NCI-H524 treated with DMSO at 0.1 percent for 48 hours (cell line): ENCODE measurements around the gene ZNF362.

Experiments
- DNase-seq: peaks from one replicate; lab custom pipeline; 2025; lab: John Stamatoyannopoulos, UW

Gene ZNF362

DNA sequence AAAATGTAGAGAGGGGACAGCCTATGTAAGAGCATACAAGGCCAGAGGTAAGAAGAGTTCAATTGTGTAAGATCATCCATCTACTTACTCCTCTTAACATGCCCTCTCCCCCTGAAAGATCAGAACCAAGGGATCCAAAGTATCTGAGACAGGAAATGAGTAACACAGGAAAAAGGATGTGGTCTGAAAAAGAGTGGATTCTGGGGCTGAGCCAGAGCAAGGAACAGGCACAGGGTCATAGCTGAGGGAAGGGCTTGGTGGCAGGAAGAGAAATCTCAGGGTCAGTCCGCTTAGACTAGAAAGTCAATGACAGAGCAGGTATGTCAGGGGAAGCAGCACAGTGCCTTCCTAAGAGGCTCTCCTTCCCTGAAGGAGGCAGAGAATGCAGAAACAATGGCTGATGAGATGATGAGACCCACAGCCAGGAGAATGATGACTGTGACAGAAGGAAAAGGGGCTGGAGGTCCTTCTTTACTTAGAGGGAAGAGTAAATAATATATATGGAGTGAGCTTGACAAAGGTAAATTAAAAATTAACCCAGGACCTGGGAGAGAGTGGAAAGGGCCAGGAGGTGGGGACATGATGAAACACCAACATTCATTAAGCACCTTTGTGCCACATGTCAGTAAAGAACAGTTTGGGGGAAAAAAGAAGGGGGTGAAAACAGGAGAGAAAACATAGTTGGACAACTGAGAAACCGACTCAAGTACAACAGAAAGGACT, 90.8 kb downstream of the ZNF362 start:
- DNase-seq: no peak

DNA sequence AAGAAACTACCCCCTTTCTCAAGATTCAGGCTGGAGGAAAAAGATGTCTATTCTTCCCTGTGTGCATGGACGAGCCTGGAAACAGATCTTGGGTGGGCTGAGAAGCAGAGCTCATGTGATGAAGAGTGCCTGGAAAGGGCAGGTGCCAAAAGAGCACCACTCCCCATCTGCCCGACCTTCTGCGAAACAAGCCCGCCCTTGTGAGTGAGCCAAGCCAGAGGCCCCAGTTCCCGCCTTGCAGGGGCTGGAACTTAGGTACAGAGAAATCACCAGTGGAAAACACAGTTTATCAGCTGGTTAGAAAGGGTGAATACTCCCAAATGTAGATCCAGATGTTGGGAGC, 91.3 kb downstream of the ZNF362 start:
- no peak for DNase-seq

DNA sequence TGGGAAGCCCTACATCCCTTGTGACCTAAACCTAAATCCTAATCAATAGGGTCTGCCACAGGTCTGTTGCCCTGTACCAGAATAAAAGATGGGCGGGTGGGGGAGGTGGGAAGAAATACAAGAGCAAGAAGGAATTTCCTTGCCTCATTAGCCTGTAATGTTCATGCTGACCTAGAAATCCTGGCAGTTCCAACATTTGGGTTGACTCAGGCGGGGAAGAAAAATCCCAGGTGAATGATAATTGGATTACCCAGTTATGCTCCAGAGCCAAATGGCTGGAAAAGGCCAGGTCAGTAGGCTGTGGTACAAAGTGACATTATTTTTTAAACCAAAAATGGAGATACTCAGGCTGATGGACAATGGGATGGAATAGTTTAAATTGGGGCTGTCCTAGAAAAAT, 91.9 kb downstream of the ZNF362 start:
- no peak for DNase-seq

DNA sequence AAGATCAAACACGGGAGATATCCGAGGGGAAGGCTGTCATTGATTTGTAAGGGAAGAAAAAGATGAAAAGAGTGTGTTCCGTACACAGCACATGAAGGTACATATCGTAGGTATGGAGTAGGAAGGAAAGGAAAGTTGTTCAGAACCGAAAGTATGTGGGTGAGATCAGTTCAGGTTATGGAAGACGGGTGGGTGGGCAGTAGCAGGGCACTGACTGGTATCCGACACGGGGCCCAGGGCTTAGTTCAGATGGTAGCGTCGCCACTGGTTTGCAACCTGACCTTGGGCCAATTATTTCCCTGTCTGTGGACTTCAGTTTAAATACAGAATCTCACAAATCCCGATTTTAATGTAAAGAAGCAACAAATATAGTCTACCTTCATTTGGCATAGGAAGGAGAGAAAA, 92.4 kb downstream of the ZNF362 start:
- DNase-seq: no peak

DNA sequence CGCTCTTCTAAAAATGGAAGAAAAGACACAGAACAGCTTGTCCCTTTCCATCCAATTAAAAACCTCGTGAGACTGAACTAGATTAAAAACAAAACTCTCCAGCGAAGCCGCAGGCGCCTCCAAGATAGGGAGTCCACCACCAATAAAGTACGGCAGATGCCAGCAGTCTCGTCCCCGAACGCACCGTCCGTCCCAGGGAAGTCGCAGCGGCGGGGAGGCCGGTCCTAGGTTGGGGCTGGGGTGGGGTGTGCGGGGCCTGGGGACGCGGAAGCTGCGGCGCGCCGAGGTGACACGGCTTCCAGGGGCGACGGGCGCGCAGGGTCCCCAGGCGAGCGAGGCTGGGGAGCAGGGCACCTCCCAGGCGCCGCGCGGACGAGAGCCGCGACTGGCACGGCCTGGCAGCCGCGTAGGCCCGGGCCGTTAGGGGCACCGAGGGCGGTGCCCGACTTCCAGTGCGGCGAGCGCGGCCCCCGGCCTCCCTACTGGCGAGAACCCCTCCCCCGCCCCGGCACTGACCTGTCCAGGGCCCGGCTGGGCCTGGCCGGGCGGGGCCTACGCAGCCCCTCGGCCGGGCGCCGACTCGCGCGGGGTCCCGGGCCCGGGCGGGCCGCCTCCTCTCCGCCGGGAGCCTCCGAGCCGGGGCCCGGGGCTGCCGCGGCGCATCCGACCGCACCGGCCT, 92.9 kb downstream of the ZNF362 start:
- no peak for DNase-seq

DNA sequence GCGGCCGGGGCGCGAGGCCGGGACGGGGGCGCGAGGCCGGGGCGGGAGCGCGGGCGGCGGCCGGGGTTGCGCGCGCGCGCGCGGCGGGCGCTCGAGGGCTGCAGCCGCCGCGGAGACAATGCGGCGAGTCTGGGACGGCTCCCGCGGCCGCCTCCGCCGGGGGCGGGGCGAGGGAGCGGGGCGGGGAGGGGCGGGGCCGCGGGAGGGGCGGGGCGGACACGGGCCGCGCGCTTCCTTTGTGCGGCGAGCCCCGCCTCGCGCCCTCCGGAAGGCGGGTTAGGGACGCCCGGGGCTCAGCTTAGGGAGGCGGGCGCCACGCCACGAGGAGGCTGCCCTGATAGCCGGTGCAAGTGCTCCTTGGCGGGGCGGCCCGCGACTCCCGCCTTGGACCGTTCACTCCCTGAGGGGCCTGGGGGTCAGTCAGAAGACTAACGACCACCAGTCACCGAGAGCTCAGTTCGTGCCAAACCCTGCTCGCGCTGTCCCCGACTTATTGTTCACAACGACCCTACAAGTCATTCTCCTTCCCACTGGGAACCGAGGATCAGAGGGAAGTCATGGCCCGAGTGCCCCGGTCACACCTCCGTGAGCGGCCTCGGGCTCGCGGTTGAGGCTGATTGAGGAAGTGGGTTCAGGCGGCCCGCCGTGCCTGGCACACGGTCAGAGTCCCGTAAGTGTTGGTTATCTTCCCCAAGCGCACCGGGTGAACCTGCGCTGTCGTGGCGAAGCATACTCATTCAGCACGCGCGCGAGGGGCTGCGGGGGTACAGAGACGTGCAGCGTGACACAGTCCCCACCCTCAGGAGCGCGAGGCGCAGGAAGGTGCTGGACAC, 93.7 kb downstream of the ZNF362 start:
- DNase-seq: no peak
